Breast epithelium (tissue), 3 donors: ENCODE measurements around the gene TNNT1.

Source experiments
- POLR2A ChIP-seq: fragments of 450-650 bp; IDR thresholded peaks from one replicate; pipeline ENCODE4 v1.6.1; 2016; ENCODE audit warnings: antibody characterized with exemption, mild to moderate bottlenecking, moderate library complexity
- POLR2AphosphoS5 ChIP-seq, 3 donors: sonication (generic); formaldehyde crosslinking; IDR thresholded peaks; one replicate each; pipeline ENCODE4 v1.6.1; 2017; ENCODE audit warnings: antibody characterized with exemption in 3 of 3
- TF ChIP-seq, protein P1 (sequence below), 3 donors: fragments of 450-650 bp; IDR thresholded peaks; one replicate each; pipeline ENCODE4 v1.5.1; 2016 to 2017; ENCODE audit warnings: antibody characterized with exemption in 3 of 3, mild to moderate bottlenecking in 3 of 3, moderate library complexity in 3 of 3

DNA sequence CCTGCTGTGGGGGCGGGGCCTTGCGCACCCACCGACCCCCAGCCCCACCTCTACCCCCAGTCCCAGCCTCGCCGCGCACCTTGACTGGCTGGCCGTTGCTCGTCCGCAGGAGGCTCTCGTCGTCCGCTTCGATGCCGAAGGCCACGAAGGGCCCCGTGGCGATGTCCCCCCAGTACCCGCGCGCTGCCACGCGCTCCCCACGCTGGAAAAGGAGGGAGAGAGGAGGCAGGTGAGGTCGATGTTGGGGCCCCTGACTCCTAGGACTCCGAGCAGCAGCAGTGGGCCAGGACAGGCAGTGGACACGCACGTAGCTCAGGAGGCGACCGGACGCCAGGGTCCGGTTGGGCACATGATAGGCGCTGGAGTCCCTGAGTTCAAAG lies 12.0 kb upstream of the TNNT1 start:
- TF ChIP-seq, protein P1, sequence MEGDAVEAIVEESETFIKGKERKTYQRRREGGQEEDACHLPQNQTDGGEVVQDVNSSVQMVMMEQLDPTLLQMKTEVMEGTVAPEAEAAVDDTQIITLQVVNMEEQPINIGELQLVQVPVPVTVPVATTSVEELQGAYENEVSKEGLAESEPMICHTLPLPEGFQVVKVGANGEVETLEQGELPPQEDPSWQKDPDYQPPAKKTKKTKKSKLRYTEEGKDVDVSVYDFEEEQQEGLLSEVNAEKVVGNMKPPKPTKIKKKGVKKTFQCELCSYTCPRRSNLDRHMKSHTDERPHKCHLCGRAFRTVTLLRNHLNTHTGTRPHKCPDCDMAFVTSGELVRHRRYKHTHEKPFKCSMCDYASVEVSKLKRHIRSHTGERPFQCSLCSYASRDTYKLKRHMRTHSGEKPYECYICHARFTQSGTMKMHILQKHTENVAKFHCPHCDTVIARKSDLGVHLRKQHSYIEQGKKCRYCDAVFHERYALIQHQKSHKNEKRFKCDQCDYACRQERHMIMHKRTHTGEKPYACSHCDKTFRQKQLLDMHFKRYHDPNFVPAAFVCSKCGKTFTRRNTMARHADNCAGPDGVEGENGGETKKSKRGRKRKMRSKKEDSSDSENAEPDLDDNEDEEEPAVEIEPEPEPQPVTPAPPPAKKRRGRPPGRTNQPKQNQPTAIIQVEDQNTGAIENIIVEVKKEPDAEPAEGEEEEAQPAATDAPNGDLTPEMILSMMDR (IDR thresholded peaks at IDR 0.05), result no peak
- no peak for TF ChIP-seq POLR2AphosphoS5 (IDR thresholded peaks at IDR 0.05)
- no peak for TF ChIP-seq POLR2A
